ENCODE data around the gene LRP5. TPM values are rescaled to one million over a fixed set of nuclear protein-coding genes. Genes with fewer than 3 reads are reported as not detected.

Gene LRP5
- total RNA-seq, 1 experiment from 2014 or later, result 55.2 TPM

DNA sequence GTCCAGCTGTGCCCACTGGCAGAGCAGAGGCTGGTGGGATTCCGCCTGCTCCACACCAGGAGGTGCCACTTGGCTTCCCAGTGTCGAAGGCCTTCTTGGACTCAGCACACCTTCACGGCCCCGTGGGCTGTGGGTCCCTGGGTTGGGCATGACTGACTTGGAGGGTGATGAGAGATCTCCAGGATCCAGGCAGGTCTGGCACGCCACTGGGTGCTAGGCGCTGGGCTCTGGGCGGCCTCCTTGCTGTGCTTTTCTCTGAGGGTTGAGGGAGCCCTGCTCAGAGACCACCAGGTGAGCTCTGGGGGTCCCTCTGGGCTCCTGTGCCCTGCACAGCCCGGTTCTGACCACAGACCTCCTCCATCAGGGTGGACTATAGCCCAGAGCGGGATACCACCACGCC, 12.3 kb downstream of the LRP5 start:
- DNase-seq (ENCODE audit: low read depth, low spot score), result no peak
- TF ChIP-seq SRF (IDR thresholded peaks at IDR 0.05; ENCODE audit: low read depth) (no peak), CEBPB (IDR thresholded peaks at IDR 0.05; ENCODE audit: low read depth) (no peak), TCF7L2 (IDR thresholded peaks at IDR 0.05; ENCODE audit: borderline replicate concordance, extremely low read depth, insufficient read depth, insufficient read length) (no peak), EZH2 (IDR thresholded peaks at IDR 0.05) (no peak), POLR2AphosphoS5 (IDR thresholded peaks at IDR 0.05; ENCODE audit: low read depth, low read length) (no peak), ZNF274 (IDR thresholded peaks at IDR 0.05; ENCODE audit: low read depth, low read length) (no peak), POLR2A (IDR thresholded peaks at IDR 0.05; ENCODE audit: borderline replicate concordance, extremely low read depth, insufficient read depth, insufficient read length) (no peak), RAD21 (IDR thresholded peaks at IDR 0.05; ENCODE audit: low read depth) (no peak), ELF1 (IDR thresholded peaks at IDR 0.05; ENCODE audit: borderline replicate concordance, low read depth) (no peak), ZFX (IDR thresholded peaks at IDR 0.05) (no peak), SP1 (IDR thresholded peaks at IDR 0.05; ENCODE audit: low read depth) (no peak), EGR1 (IDR thresholded peaks at IDR 0.05; ENCODE audit: low read depth) (no peak), YY1 (IDR thresholded peaks at IDR 0.05; ENCODE audit: extremely low read depth, insufficient replicate concordance, low read depth, low read length) (no peak)
- TF ChIP-seq, protein P1, sequence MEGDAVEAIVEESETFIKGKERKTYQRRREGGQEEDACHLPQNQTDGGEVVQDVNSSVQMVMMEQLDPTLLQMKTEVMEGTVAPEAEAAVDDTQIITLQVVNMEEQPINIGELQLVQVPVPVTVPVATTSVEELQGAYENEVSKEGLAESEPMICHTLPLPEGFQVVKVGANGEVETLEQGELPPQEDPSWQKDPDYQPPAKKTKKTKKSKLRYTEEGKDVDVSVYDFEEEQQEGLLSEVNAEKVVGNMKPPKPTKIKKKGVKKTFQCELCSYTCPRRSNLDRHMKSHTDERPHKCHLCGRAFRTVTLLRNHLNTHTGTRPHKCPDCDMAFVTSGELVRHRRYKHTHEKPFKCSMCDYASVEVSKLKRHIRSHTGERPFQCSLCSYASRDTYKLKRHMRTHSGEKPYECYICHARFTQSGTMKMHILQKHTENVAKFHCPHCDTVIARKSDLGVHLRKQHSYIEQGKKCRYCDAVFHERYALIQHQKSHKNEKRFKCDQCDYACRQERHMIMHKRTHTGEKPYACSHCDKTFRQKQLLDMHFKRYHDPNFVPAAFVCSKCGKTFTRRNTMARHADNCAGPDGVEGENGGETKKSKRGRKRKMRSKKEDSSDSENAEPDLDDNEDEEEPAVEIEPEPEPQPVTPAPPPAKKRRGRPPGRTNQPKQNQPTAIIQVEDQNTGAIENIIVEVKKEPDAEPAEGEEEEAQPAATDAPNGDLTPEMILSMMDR (IDR thresholded peaks at IDR 0.05 in 2 of 3, conservative IDR thresholded peaks at IDR 0.05 in 1 of 3; ENCODE audit: borderline replicate concordance in 1 of 3, insufficient read depth in 1 of 3, low read depth in 2 of 3, low read length in 2 of 3), result no peak
- TF ChIP-seq, protein P2, sequence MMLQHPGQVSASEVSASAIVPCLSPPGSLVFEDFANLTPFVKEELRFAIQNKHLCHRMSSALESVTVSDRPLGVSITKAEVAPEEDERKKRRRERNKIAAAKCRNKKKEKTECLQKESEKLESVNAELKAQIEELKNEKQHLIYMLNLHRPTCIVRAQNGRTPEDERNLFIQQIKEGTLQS (IDR thresholded peaks at IDR 0.05), result no peak
- TF ChIP-seq, protein P3, sequence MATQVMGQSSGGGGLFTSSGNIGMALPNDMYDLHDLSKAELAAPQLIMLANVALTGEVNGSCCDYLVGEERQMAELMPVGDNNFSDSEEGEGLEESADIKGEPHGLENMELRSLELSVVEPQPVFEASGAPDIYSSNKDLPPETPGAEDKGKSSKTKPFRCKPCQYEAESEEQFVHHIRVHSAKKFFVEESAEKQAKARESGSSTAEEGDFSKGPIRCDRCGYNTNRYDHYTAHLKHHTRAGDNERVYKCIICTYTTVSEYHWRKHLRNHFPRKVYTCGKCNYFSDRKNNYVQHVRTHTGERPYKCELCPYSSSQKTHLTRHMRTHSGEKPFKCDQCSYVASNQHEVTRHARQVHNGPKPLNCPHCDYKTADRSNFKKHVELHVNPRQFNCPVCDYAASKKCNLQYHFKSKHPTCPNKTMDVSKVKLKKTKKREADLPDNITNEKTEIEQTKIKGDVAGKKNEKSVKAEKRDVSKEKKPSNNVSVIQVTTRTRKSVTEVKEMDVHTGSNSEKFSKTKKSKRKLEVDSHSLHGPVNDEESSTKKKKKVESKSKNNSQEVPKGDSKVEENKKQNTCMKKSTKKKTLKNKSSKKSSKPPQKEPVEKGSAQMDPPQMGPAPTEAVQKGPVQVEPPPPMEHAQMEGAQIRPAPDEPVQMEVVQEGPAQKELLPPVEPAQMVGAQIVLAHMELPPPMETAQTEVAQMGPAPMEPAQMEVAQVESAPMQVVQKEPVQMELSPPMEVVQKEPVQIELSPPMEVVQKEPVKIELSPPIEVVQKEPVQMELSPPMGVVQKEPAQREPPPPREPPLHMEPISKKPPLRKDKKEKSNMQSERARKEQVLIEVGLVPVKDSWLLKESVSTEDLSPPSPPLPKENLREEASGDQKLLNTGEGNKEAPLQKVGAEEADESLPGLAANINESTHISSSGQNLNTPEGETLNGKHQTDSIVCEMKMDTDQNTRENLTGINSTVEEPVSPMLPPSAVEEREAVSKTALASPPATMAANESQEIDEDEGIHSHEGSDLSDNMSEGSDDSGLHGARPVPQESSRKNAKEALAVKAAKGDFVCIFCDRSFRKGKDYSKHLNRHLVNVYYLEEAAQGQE (IDR thresholded peaks at IDR 0.05; ENCODE audit: low read depth), result no peak
- no peaks in the 10 kb centered on the region for H3K9me2 ChIP-seq (ENCODE audit: insufficient read depth)
- H3K4me2 ChIP-seq (ENCODE audit: low read length), result no peak overlapping the region
- H2AFZ ChIP-seq (ENCODE audit: low read depth, low read length, poor library complexity, severe bottlenecking), result no peak overlapping the region
- peaks cover 86% of the 10 kb centered on the region for H3K79me2 ChIP-seq (ENCODE audit: insufficient read depth, low read length)
- no peaks in the 10 kb centered on the region for H3K9me3 ChIP-seq (ENCODE audit: control insufficient read depth in 1 of 2, insufficient read depth in 1 of 2, low read depth in 1 of 2, low read length in 2 of 2)
- H3K36me3 ChIP-seq (ENCODE audit: control insufficient read depth in 1 of 2, insufficient read depth in 2 of 2, low read length in 2 of 2), result no peaks in the 10 kb centered on the region
- H3K9ac ChIP-seq (ENCODE audit: low read length), result no peak overlapping the region
- H3K27me3 ChIP-seq (ENCODE audit: insufficient read depth, low read length), result no peaks in the 10 kb centered on the region
- intact Hi-C loops (cut with micrococcal nuclease), result no loop called here
- H3K4me1 ChIP-seq (ENCODE audit: control insufficient read depth in 1 of 2, insufficient read depth in 2 of 2, low read length in 2 of 2), result peaks cover 15 to 18% of the 10 kb centered on the region in 2 experiments; a peak in 3 of 4 replicates
- POLR2A ChIA-PET, result no interaction called here
- no peaks in the 10 kb centered on the region for H4K20me1 ChIP-seq (ENCODE audit: insufficient read depth)
- H3K4me3 ChIP-seq (replicated peaks in 1 of 2; ENCODE audit: low read depth in 1 of 2, low read length in 2 of 2), result no peak overlapping the region
- CTCF ChIA-PET, result no interaction called here
- BruUV-seq (replicated peaks), result no TSS peak
- no peak for ATAC-seq
- RAD21 ChIA-PET (ENCODE audit: low non-redundant PET in 1 of 2, low total read pairs in 2 of 2, uncharacterized antibody in 2 of 2, unreplicated experiment in 2 of 2), result no interaction called here
- no peak overlapping the region for H3K27ac ChIP-seq (ENCODE audit: low read depth, low read length)

Data from HCT116 (cell line).